Neural cell (in vitro differentiated cells): ENCODE measurements around the gene GLCE.

Experiments used
- EP300 ChIP-seq: fragments of 450-650 bp; conservative IDR thresholded peaks from 2 replicates; pipeline ENCODE4 v1.6.1; 2014; ENCODE audit warnings: antibody characterized with exemption, mild to moderate bottlenecking, moderate library complexity; ENCODE audit not compliant: poor library complexity, severe bottlenecking
- EZH2 ChIP-seq: fragments of 200-600, 300-800 bp; shearing (Covaris generic), sonication (generic); IDR thresholded peaks from 2 replicates; pipeline ENCODE4 v1.6.1; 2014; ENCODE audit warnings: antibody characterized with exemption, low read length, borderline replicate concordance, mild to moderate bottlenecking; ENCODE audit not compliant: insufficient read depth, poor library complexity, severe bottlenecking
- MXI1 ChIP-seq: fragments of 450-650 bp; conservative IDR thresholded peaks from 2 replicates; pipeline ENCODE4 v1.6.1; 2014; ENCODE audit warnings: antibody characterized with exemption, mild to moderate bottlenecking; ENCODE audit not compliant: poor library complexity, severe bottlenecking
- POLR2AphosphoS5 ChIP-seq: IDR thresholded peaks from 2 replicates; pipeline ENCODE4 v1.6.1; 2012
- RAD21 ChIP-seq: fragments of 450-650 bp; conservative IDR thresholded peaks from 2 replicates; pipeline ENCODE4 v1.6.1; 2014; ENCODE audit warnings: antibody characterized with exemption, mild to moderate bottlenecking, moderate library complexity
- SMC3 ChIP-seq: fragments of 450-650 bp; conservative IDR thresholded peaks from 2 replicates; pipeline ENCODE4 v1.6.1; 2014; ENCODE audit warnings: antibody characterized with exemption, mild to moderate bottlenecking, moderate library complexity; ENCODE audit not compliant: poor library complexity
- TAF1 ChIP-seq: IDR thresholded peaks from 2 replicates; pipeline ENCODE4 v1.6.1; 2012; ENCODE audit warnings: low read depth
- TF ChIP-seq, protein P1 (sequence below): fragments of 450-650 bp; IDR thresholded peaks from 2 replicates; pipeline ENCODE4 v1.5.1; 2014; ENCODE audit warnings: antibody characterized with exemption, mild to moderate bottlenecking, moderate library complexity; ENCODE audit not compliant: poor library complexity, severe bottlenecking
- TF ChIP-seq, protein P2 (sequence below): IDR thresholded peaks from 2 replicates; pipeline ENCODE4 v1.6.1; 2012; ENCODE audit warnings: borderline replicate concordance

DNA sequence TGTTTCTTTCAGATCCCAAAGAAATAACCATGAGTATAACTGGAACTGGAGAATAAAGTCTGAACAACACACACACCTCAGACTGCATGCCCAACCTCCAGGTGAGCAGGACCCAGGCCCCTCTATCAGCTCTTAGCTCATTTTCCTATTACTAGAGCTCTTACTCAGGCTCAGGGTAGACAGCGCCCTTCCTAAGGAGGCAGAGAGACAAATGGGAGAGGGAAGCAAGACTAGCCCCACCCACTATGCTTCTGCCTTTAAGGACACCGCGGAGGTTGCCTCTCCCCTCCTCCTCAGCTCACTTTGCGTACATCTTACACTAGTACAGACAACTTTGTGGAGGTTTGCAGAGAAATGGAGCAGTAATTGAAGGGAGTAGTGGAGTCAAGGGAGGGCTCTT, 44.0 kb upstream of the GLCE start:
- TF ChIP-seq, protein P1, sequence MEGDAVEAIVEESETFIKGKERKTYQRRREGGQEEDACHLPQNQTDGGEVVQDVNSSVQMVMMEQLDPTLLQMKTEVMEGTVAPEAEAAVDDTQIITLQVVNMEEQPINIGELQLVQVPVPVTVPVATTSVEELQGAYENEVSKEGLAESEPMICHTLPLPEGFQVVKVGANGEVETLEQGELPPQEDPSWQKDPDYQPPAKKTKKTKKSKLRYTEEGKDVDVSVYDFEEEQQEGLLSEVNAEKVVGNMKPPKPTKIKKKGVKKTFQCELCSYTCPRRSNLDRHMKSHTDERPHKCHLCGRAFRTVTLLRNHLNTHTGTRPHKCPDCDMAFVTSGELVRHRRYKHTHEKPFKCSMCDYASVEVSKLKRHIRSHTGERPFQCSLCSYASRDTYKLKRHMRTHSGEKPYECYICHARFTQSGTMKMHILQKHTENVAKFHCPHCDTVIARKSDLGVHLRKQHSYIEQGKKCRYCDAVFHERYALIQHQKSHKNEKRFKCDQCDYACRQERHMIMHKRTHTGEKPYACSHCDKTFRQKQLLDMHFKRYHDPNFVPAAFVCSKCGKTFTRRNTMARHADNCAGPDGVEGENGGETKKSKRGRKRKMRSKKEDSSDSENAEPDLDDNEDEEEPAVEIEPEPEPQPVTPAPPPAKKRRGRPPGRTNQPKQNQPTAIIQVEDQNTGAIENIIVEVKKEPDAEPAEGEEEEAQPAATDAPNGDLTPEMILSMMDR, result no peak
- TF ChIP-seq POLR2AphosphoS5 (no peak), SMC3 (no peak), TAF1 (no peak), EZH2 (no peak), EP300 (no peak), RAD21 (no peak), MXI1 (no peak)
- TF ChIP-seq, protein P2, sequence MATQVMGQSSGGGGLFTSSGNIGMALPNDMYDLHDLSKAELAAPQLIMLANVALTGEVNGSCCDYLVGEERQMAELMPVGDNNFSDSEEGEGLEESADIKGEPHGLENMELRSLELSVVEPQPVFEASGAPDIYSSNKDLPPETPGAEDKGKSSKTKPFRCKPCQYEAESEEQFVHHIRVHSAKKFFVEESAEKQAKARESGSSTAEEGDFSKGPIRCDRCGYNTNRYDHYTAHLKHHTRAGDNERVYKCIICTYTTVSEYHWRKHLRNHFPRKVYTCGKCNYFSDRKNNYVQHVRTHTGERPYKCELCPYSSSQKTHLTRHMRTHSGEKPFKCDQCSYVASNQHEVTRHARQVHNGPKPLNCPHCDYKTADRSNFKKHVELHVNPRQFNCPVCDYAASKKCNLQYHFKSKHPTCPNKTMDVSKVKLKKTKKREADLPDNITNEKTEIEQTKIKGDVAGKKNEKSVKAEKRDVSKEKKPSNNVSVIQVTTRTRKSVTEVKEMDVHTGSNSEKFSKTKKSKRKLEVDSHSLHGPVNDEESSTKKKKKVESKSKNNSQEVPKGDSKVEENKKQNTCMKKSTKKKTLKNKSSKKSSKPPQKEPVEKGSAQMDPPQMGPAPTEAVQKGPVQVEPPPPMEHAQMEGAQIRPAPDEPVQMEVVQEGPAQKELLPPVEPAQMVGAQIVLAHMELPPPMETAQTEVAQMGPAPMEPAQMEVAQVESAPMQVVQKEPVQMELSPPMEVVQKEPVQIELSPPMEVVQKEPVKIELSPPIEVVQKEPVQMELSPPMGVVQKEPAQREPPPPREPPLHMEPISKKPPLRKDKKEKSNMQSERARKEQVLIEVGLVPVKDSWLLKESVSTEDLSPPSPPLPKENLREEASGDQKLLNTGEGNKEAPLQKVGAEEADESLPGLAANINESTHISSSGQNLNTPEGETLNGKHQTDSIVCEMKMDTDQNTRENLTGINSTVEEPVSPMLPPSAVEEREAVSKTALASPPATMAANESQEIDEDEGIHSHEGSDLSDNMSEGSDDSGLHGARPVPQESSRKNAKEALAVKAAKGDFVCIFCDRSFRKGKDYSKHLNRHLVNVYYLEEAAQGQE, result no peak
